OCI-LY3 (cell line): ENCODE results near the gene CHPF.

Source experiments
- H2AFZ ChIP-seq: fragments of 200-600, 300-600 bp; shearing (Covaris generic); 2 replicates; pipeline ENCODE4 v1.6.0; 2014; ENCODE audit warnings: antibody characterized with exemption, low read depth, low read length
- H3K27ac ChIP-seq: fragments of 200-600, 300-600 bp; sonication (generic); 2 replicates; pipeline ENCODE4 v1.5.1; 2014; ENCODE audit warnings: mild to moderate bottlenecking, low read length, moderate library complexity, mixed read lengths
- H3K27me3 ChIP-seq: fragments of 200-600, 300-600 bp; sonication (generic); 2 replicates; pipeline ENCODE4 v1.6.1; 2014; ENCODE audit warnings: low read depth, low read length, mixed read lengths
- H3K36me3 ChIP-seq: fragments of 200-600, 300-600 bp; sonication (generic); replicated peaks from 2 replicates; pipeline ENCODE3; 2014; ENCODE audit warnings: low read depth, low read length, mixed read lengths
- H3K4me1 ChIP-seq: fragments of 300-600, 200-600 bp; sonication (generic); 2 replicates; pipeline ENCODE4 v1.6.1; 2014; ENCODE audit warnings: low read length, mixed read lengths
- H3K4me2 ChIP-seq: fragments of 200-600, 300-600 bp; sonication (generic); 2 replicates; pipeline ENCODE4 v1.6.1; 2014; ENCODE audit warnings: low read length, mixed read lengths
- H3K4me3 ChIP-seq: fragments of 300-600, 200-600 bp; sonication (generic); 2 replicates; pipeline ENCODE4 v1.5.1; 2014; ENCODE audit warnings: antibody characterized with exemption, mild to moderate bottlenecking, low read length, moderate library complexity
- H3K79me2 ChIP-seq: fragments of 300-600, 200-600 bp; shearing (Covaris generic); 2 replicates; pipeline ENCODE4 v1.6.1; 2014; ENCODE audit warnings: mild to moderate bottlenecking, low read length, mixed read lengths
- H3K9ac ChIP-seq: fragments of 300-600, 200-600 bp; shearing (Covaris generic); 2 replicates; pipeline ENCODE4 v1.6.0; 2014; ENCODE audit warnings: mild to moderate bottlenecking, low read length, moderate library complexity
- H3K9me3 ChIP-seq: fragments of 200-600, 300-600 bp; shearing (Covaris generic); 2 replicates; pipeline ENCODE4 v1.6.1; 2014; ENCODE audit warnings: low read length, mixed read lengths; ENCODE audit not compliant: insufficient read depth
- H4K20me1 ChIP-seq: fragments of 200-600, 300-600 bp; sonication (generic); 2 replicates; pipeline ENCODE4 v1.6.1; 2016; ENCODE audit warnings: low read length, mixed read lengths; ENCODE audit not compliant: insufficient read depth
- EZH2phosphoT487 ChIP-seq: fragments of 200-600 bp; shearing (Covaris generic); IDR thresholded peaks from 2 replicates; pipeline ENCODE4 v1.6.1; 2018; ENCODE audit warnings: antibody characterized with exemption, mixed run types, low read depth
- TF ChIP-seq, protein P1 (sequence below): fragments of 200-600, 300-600 bp; sonication (generic); IDR thresholded peaks from 2 replicates; pipeline ENCODE4 v1.5.1; 2014; ENCODE audit warnings: antibody characterized with exemption, low read length, low read depth

The CHPF gene

GRCh38 chr2:219519526-219519916, 24.1 kb downstream of the CHPF start:
- no peak overlapping the region for H3K4me3 ChIP-seq
- no peak overlapping the region for H2AFZ ChIP-seq
- H3K9ac ChIP-seq, result no peak overlapping the region
- TF ChIP-seq, protein P1, sequence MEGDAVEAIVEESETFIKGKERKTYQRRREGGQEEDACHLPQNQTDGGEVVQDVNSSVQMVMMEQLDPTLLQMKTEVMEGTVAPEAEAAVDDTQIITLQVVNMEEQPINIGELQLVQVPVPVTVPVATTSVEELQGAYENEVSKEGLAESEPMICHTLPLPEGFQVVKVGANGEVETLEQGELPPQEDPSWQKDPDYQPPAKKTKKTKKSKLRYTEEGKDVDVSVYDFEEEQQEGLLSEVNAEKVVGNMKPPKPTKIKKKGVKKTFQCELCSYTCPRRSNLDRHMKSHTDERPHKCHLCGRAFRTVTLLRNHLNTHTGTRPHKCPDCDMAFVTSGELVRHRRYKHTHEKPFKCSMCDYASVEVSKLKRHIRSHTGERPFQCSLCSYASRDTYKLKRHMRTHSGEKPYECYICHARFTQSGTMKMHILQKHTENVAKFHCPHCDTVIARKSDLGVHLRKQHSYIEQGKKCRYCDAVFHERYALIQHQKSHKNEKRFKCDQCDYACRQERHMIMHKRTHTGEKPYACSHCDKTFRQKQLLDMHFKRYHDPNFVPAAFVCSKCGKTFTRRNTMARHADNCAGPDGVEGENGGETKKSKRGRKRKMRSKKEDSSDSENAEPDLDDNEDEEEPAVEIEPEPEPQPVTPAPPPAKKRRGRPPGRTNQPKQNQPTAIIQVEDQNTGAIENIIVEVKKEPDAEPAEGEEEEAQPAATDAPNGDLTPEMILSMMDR, result no peak
- TF ChIP-seq EZH2phosphoT487, result no peak
- H3K27me3 ChIP-seq, result peaks cover 11% of the 10 kb centered on the region
- no peaks in the 10 kb centered on the region for H4K20me1 ChIP-seq
- H3K79me2 ChIP-seq, result no peaks in the 10 kb centered on the region
- H3K27ac ChIP-seq, result no peak overlapping the region
- no peaks in the 10 kb centered on the region for H3K36me3 ChIP-seq
- H3K4me1 ChIP-seq, result no peaks in the 10 kb centered on the region
- no peak overlapping the region for H3K4me2 ChIP-seq
- no peaks in the 10 kb centered on the region for H3K9me3 ChIP-seq

DNA sequence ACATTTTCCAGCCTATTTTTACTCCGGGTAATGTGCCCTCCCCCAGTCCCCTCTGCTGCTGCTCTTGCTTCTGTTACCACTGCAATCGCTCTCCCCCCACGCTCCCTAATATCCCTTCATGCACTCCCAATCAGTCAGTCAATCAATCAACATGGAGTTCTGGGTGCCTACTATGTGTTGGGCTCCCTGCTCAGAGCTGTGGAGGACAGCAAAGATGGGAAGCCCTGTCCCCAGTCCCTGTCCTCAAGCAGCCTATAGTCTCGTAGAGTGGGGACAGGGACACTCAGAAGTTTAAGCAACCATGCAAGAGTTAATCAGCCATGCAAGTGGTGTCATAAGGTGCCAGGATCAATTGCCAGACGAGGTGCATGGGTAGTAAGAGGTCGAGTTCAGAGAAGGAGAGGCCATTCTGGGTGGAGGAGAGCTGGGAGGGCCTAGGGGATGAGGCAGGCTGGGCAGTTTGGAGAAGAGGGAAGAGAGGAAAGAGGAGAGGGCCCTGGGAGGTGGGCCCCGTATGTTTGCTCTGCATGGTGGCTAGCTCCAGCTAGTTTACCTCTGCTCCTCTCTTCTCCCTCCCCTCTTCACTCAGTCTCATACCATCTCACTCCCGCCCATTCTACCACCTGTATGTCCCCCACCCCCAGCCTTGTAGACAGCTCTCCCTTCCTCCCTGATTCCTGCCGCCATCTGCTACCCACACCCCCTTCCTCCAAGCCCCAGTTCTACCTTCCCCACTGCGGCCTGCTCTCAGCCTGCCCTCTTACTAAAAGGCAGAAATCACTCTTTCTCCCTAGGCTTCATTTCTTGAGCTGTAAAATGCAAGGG, 25.4 kb downstream of the CHPF start:
- Histone ChIP-seq H3K9ac (no peak overlapping the region), H3K36me3 (no peaks in the 10 kb centered on the region), H3K79me2 (no peaks in the 10 kb centered on the region), H3K4me2 (no peak overlapping the region), H2AFZ (no peak overlapping the region), H3K9me3 (no peaks in the 10 kb centered on the region), H4K20me1 (no peaks in the 10 kb centered on the region), H3K27ac (no peak overlapping the region), H3K27me3 (peaks cover 20% of the 10 kb centered on the region), H3K4me3 (no peak overlapping the region), H3K4me1 (no peaks in the 10 kb centered on the region)
- TF ChIP-seq, protein P1, result no peak
- no peak for TF ChIP-seq EZH2phosphoT487

- H2AFZ ChIP-seq, result no peak overlapping the region
- TF ChIP-seq, protein P1, result no peak
- TF ChIP-seq EZH2phosphoT487, result no peak
- no peak overlapping the region for H3K27ac ChIP-seq
- no peaks in the 10 kb centered on the region for H3K79me2 ChIP-seq
- no peak overlapping the region for H3K4me3 ChIP-seq
- H3K4me2 ChIP-seq, result no peak overlapping the region
- no peaks in the 10 kb centered on the region for H3K9me3 ChIP-seq
- H3K9ac ChIP-seq, result no peak overlapping the region
- H3K4me1 ChIP-seq, result no peaks in the 10 kb centered on the region
- H3K36me3 ChIP-seq, result no peaks in the 10 kb centered on the region
- no peaks in the 10 kb centered on the region for H4K20me1 ChIP-seq
- H3K27me3 ChIP-seq, result peaks cover 31% of the 10 kb centered on the region
Measured at GRCh38 chr2:219516888-219517287, 26.7 kb downstream of the CHPF start.

- no peak for TF ChIP-seq EZH2phosphoT487
- TF ChIP-seq, protein P1, result no peak
- H3K27me3 ChIP-seq, result peaks cover 32% of the 10 kb centered on the region
Measured at GRCh38 chr2:219515874-219516629, 27.6 kb downstream of the CHPF start.

More at GRCh38 chr2:219515874-219516629, 27.6 kb downstream of the CHPF start:
- H2AFZ ChIP-seq, result no peak overlapping the region
- no peaks in the 10 kb centered on the region for H4K20me1 ChIP-seq
- H3K9me3 ChIP-seq, result no peaks in the 10 kb centered on the region
- no peak overlapping the region for H3K27ac ChIP-seq
- no peaks in the 10 kb centered on the region for H3K36me3 ChIP-seq
- H3K9ac ChIP-seq, result no peak overlapping the region
- H3K4me3 ChIP-seq, result no peak overlapping the region
- H3K79me2 ChIP-seq, result no peaks in the 10 kb centered on the region
- no peaks in the 10 kb centered on the region for H3K4me1 ChIP-seq
- no peak overlapping the region for H3K4me2 ChIP-seq
